Measurements from ENCODE around the gene ZBTB12. TPM values are rescaled to one million over a fixed set of nuclear protein-coding genes. Genes with fewer than 3 reads are reported as not detected.
"Not testable (repeated sequence)": the region's sequence is repeated elsewhere in the genome, so short reads cannot be mapped to it uniquely, and the experiment has no call there.

Gene ZBTB12
- total RNA-seq, 2 experiments from 2014 or later: 1.4 to 1.9 TPM

DNA sequence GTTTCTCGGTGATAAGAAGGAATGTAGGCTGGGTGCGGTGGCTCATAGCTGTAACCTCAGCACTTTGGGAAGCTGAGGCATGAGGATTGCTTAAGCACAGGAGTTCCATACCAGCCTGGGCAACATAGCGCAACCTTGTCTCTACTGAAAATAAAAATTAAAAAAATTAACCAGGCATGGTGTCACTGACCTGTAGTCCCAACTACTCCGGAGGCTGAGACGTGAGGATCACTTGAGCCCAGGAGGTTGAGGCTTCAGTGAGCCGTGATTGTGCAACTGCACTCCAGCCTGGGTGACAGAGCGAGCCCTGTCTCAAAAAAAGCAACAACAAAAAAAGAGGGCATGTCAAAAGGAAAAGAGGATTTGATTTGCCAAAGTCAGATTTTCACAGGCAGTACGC, 43.2 kb downstream of the ZBTB12 start:
- H3K9me3 Mint-ChIP-seq: no peaks in the 10 kb centered on the region
- ATAC-seq (ENCODE audit: low read depth): no peak
- H3K4me3 Mint-ChIP-seq: no peak overlapping the region
- DNase-seq: no peak
- no peaks in the 10 kb centered on the region for H3K27me3 Mint-ChIP-seq
- H3K36me3 Mint-ChIP-seq: no peaks in the 10 kb centered on the region
- POLR2A ChIA-PET: interaction anchor here (1.0 kb wide), 1 partner anchor 22 kb away, joined by 3 read pairs; no protein-coding TSS in a partner anchor
- H3K27ac Mint-ChIP-seq: no peak overlapping the region
- peaks cover 13% of the 10 kb centered on the region for H3K4me1 Mint-ChIP-seq

DNA sequence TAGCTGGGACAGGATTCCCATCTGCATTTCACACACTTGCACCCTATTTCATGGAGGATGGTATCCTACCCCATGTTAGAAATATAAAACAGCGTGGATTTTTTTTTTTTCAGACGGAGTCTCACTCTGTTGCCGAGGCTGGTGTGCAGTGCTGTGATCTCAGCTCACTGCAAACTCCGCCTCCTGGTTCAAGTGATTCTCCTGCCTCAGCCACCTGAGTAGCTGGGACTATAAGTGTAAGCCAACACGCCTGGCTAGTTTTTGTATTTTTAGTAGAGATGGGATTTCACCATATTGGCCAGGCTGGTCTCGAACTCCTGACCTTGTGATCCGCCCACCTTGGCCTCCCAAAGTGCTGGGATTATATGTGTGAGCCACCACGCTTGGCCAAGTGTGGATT, 44.1 kb downstream of the ZBTB12 start:
- H3K27me3 Mint-ChIP-seq; H3K4me3 Mint-ChIP-seq; H3K36me3 Mint-ChIP-seq; ATAC-seq (ENCODE audit: low read depth); DNase-seq; POLR2A ChIA-PET; H3K9me3 Mint-ChIP-seq: not testable (repeated sequence)
- Mint-ChIP-seq H3K4me1 (peaks cover 12% of the 10 kb centered on the region), H3K27ac (peak overlapping the region; percentile 25)

DNA sequence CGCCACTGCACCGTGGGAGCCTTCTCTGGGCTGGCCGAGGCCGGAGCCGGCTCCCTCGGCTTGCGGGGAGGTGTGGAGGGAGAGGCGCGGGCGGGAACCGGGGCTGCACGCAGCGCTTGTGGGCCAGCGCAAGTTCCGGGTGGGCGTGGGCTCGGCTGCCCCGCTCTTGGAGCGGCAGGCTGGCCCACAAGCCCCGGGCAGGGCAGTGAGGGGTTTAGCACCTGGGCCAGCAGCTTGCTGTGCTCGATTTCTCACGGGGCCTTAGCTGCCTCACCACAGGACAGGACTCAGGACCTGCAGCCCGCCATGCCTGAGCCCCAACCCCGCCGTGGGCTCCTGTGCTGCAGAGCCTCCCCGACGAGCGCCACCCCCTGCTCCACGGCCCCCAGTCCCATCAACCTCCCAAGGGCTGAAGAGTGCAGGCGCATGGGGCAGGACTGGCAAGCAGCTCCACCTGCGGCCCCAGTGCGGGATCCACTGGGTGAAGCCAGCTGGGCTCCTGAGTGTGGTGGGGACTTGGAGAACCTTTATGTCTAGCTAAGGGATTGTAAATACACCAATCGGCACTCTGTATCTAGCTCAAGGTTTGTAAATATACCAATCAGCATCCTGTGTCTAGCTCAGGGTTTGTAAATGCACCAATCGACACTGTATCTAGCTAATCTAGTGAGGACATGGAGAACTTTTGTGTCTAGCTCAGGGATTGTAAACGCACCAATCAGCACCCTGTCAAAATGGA, 49.7 kb downstream of the ZBTB12 start:
- H3K27ac Mint-ChIP-seq; H3K36me3 Mint-ChIP-seq; H3K4me3 Mint-ChIP-seq; POLR2A ChIA-PET; H3K4me1 Mint-ChIP-seq; H3K9me3 Mint-ChIP-seq; ATAC-seq (ENCODE audit: low read depth); H3K27me3 Mint-ChIP-seq; DNase-seq: not testable (repeated sequence)

DNA sequence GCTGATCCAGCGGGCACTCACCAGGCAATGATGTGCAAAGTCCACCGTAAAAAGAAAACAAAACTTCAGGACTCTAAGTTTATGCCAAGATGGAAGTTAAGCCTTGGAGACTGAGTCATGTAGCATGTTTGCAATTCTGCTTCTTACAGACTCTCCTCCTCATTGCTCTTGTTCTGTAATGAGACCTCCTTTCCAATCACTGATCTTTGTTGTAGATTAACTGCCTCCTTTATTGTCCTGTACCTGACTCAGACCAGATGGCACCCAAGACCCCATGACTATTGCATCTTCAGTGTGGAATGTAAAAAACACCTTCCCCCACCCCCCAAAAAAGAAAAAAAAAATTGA, 50.4 kb downstream of the ZBTB12 start:
- POLR2A ChIA-PET: interaction anchor here (0.6 kb wide), 1 partner anchor 119 kb away, joined by 3 read pairs; no protein-coding TSS in a partner anchor
- Mint-ChIP-seq H3K27ac (no peak overlapping the region), H3K4me3 (no peak overlapping the region), H3K27me3 (no peaks in the 10 kb centered on the region), H3K4me1 (no peaks in the 10 kb centered on the region), H3K36me3 (no peaks in the 10 kb centered on the region), H3K9me3 (no peaks in the 10 kb centered on the region)
- no peak for DNase-seq
- no peak for ATAC-seq (ENCODE audit: low read depth)

- H3K27me3 Mint-ChIP-seq: no peaks in the 10 kb centered on the region
- POLR2A ChIA-PET: interaction anchor here (0.6 kb wide), 1 partner anchor 119 kb away, joined by 3 read pairs; no protein-coding TSS in a partner anchor
- no peaks in the 10 kb centered on the region for H3K36me3 Mint-ChIP-seq
Observed at GRCh38 chr6:31850765-31851484, 51.0 kb downstream of the ZBTB12 start.

More at GRCh38 chr6:31850765-31851484, 51.0 kb downstream of the ZBTB12 start:
- Mint-ChIP-seq H3K4me3 (no peak overlapping the region), H3K27ac (no peak overlapping the region), H3K9me3 (no peaks in the 10 kb centered on the region), H3K4me1 (no peaks in the 10 kb centered on the region)
- no peak for DNase-seq
- no peak for ATAC-seq (ENCODE audit: low read depth)

Other genes with a start within 250 kb of the ZBTB12 start
- gene BAG6, start 249.4 kb downstream of the ZBTB12 start, total RNA-seq: 100 to 1,000 TPM; 242 to 251 TPM
- gene APOM, start 246.2 kb downstream of the ZBTB12 start, total RNA-seq: 1 to 10 TPM; 3.1 to 4.6 TPM
- 10 to 100 TPM; 30.7 to 32.2 TPM for gene C6orf47, start 241.3 kb downstream of the ZBTB12 start, total RNA-seq
- 10 to 100 TPM; 30.7 to 32.0 TPM for gene GPANK1, start 237.1 kb downstream of the ZBTB12 start, total RNA-seq
- gene CSNK2B, start 236.0 kb downstream of the ZBTB12 start, total RNA-seq: 100 to 1,000 TPM; 206 to 216 TPM
- gene LY6G5B, start 232.1 kb downstream of the ZBTB12 start, total RNA-seq: 10 to 100 TPM; 33.8 to 36.4 TPM
- 1 to 10 TPM; 3.5 to 4.6 TPM for gene LY6G5C, start 221.0 kb downstream of the ZBTB12 start, total RNA-seq
- gene ABHD16A, start 198.8 kb downstream of the ZBTB12 start, total RNA-seq: 10 to 100 TPM; 57.8 to 64.0 TPM
- not detected for gene LY6G6F, start 195.2 kb downstream of the ZBTB12 start, total RNA-seq
- gene LY6G6D, start 186.7 kb downstream of the ZBTB12 start, total RNA-seq: not detected
- not detected for gene LY6G6C, start 180.3 kb downstream of the ZBTB12 start, total RNA-seq
- gene MPIG6B, start 178.7 kb downstream of the ZBTB12 start, total RNA-seq: 1 to 10 TPM; 1.2 to 1.5 TPM
- gene DDAH2, start 172.8 kb downstream of the ZBTB12 start, total RNA-seq: 10 to 100 TPM; 28.3 to 29.1 TPM
- 100 to 1,000 TPM; 425 to 456 TPM for gene CLIC1, start 165.6 kb downstream of the ZBTB12 start, total RNA-seq
- 10 to 100 TPM; 59.2 to 68.2 TPM for gene MSH5, start 162.1 kb downstream of the ZBTB12 start, total RNA-seq
- 10 to 100 TPM; 13.1 to 18.1 TPM for gene SAPCD1, start 139.4 kb downstream of the ZBTB12 start, total RNA-seq
- gene VWA7, start 124.8 kb downstream of the ZBTB12 start, total RNA-seq: 1 to 10 TPM; 5.2 to 5.7 TPM
- 10 to 100 TPM; 68.2 to 75.3 TPM for gene VARS1, start 106.3 kb downstream of the ZBTB12 start, total RNA-seq
- gene LSM2, start 95.1 kb downstream of the ZBTB12 start, total RNA-seq: 10 to 100 TPM; 89.9 to 97.9 TPM
- gene HSPA1L, start 86.8 kb downstream of the ZBTB12 start, total RNA-seq: 1 to 10 TPM; 3.3 to 4.5 TPM
- 10 to 100 TPM; 62.2 to 63.5 TPM for gene HSPA1A, start 86.5 kb downstream of the ZBTB12 start, total RNA-seq
- gene HSPA1B, start 74.3 kb downstream of the ZBTB12 start, total RNA-seq: 10 to 100 TPM; 49.0 to 55.7 TPM
- gene NEU1, start 39.3 kb downstream of the ZBTB12 start, total RNA-seq: 10 to 100 TPM; 15.5 to 16.4 TPM
- not detected for gene SLC44A4, start 23.1 kb downstream of the ZBTB12 start, total RNA-seq
- gene EHMT2, start 4.4 kb downstream of the ZBTB12 start, total RNA-seq: 10 to 100 TPM; 77.5 to 80.6 TPM
- 1 to 10 TPM; 2.1 to 2.2 TPM for gene C2, start 25.6 kb upstream of the ZBTB12 start, total RNA-seq
- gene CFB, start 44.0 kb upstream of the ZBTB12 start, total RNA-seq: 1 to 10 TPM; 1.2 to 2.1 TPM
- 10 to 100 TPM; 61.3 to 62.5 TPM for gene NELFE, start 56.9 kb upstream of the ZBTB12 start, total RNA-seq
- gene SKIC2, start 57.1 kb upstream of the ZBTB12 start, total RNA-seq: 100 to 1,000 TPM; 102 to 112 TPM
- gene DXO, start 70.1 kb upstream of the ZBTB12 start, total RNA-seq: 10 to 100 TPM; 22.4 to 28.6 TPM
- gene C4A, start 80.0 kb upstream of the ZBTB12 start, total RNA-seq: 1 to 10 TPM; 3.4 to 6.7 TPM
- 1 to 10 TPM; 4.1 to 5.7 TPM for gene C4B, start 112.7 kb upstream of the ZBTB12 start, total RNA-seq
- under 1 TPM; 0.43 to 0.72 TPM for gene CYP21A2, start 136.3 kb upstream of the ZBTB12 start, total RNA-seq
- gene TNXB, start 207.3 kb upstream of the ZBTB12 start, total RNA-seq: 1 to 10 TPM; 8.6 to 9.2 TPM
- 100 to 1,000 TPM; 136 to 147 TPM for gene ATF6B, start 226.2 kb upstream of the ZBTB12 start, total RNA-seq
- gene FKBPL, start 228.2 kb upstream of the ZBTB12 start, total RNA-seq: 1 to 10 TPM; 5.5 to 6.3 TPM
- gene PRRT1, start 249.9 kb upstream of the ZBTB12 start, total RNA-seq: 1 to 10 TPM; 1.1 to 1.2 TPM